Heart right ventricle (tissue), 16 donors: Measurements from ENCODE around the gene SCUBE1. TPM values are rescaled to one million over a fixed set of nuclear protein-coding genes. Genes with fewer than 3 reads are reported as not detected.

Experiments
- ATAC-seq, 8 donors: fragments of 200-7000 bp; cut with Tn5 transposase; one replicate each; pipeline ENCODE4 v1.9.1; 2020; ENCODE audit warnings: mild to moderate bottlenecking in 8 of 8, moderate library complexity in 8 of 8, moderate number of reproducible peaks in 1 of 8
- DNase-seq, 2 donors: peaks; one replicate each; pipeline ENCODE4 v3.0.0-alpha.2; 2020
- H3K27ac ChIP-seq, 10 donors: fragments of 200-600 bp; sonication (generic) in 2 of 10; one replicate each; pipeline versions ENCODE4 v1.5.0 to v1.8.0; 2020 to 2022; ENCODE audit warnings: mild to moderate bottlenecking in 3 of 10
- H3K27me3 ChIP-seq, 7 donors: fragments of 200-600 bp; one replicate each; pipeline ENCODE4 v1.8.0; 2021 to 2022; ENCODE audit warnings: mild to moderate bottlenecking in 2 of 7
- H3K36me3 ChIP-seq, 9 donors: fragments of 200-600 bp; sonication (generic) in 1 of 9; one replicate each; pipeline versions ENCODE4 v1.5.0 to v1.8.0; 2020 to 2022; ENCODE audit warnings: mild to moderate bottlenecking in 2 of 9
- H3K4me1 ChIP-seq, 9 donors: fragments of 200-600 bp; sonication (generic) in 1 of 9; one replicate each; pipeline versions ENCODE4 v1.5.0 to v1.8.0; 2020 to 2022; ENCODE audit warnings: mild to moderate bottlenecking in 4 of 9
- H3K4me3 ChIP-seq, 10 donors: fragments of 200-600 bp; sonication (generic) in 2 of 10; one replicate each; pipeline versions ENCODE4 v1.5.0 to v1.8.0; 2020 to 2022; ENCODE audit warnings: mild to moderate bottlenecking in 7 of 10, moderate library complexity in 2 of 10
- H3K9me3 ChIP-seq, 11 donors: fragments of 200-600 bp in 10 of 11; sonication (generic) in 2 of 11; one replicate each; pipeline versions ENCODE4 v1.5.0 to v1.8.0; 2013 to 2022; ENCODE audit warnings: mild to moderate bottlenecking in 2 of 11, control low read depth in 1 of 11, moderate library complexity in 1 of 11
- WGBS, 2 donors: extraction: QIAGEN DNeasy Blood & Tissue Kit; methylation state at CpG; one replicate each; pipeline ENCODE4 v1.1.7; 2013; ENCODE audit warnings: inconsistent platforms in 1 of 2; 5-methylcytosine and 5-hydroxymethylcytosine counted together
- intact Hi-C, 10 donors: fragments of 100-400 bp; cut with DNase I; formaldehyde crosslinking; loops; one replicate each; pipeline versions ENCODE4 v1.11.1 to v1.14.2; 2022
- polyA plus RNA-seq, 2 donors: library from polyadenylated mRNA; stranded (reverse); fragments of 200-250 nt; gene quantifications; one replicate each; pipeline ENCODE4 v1.2.3, GENCODE V29; 2013
- total RNA-seq, 10 donors: library from RNA; stranded (reverse); fragmentation: NEBNext Ultra II Directional in 3 of 10; extraction: Animal tissue kit (Norgen Biotek cat#: 25700) in 3 of 10; gene quantifications; one replicate each; pipeline versions ENCODE4 v1.2.1 to v1.2.4, GENCODE V29; 2021 to 2023
- TF ChIP-seq, protein P1 (sequence below), 9 donors: fragments of 200-600 bp; sonication (generic) in 2 of 9; IDR thresholded peaks; one replicate each; pipeline versions ENCODE4 v1.5.0 to v1.8.0; 2021 to 2022; ENCODE audit warnings: antibody characterized with exemption in 9 of 9, mild to moderate bottlenecking in 5 of 9, moderate library complexity in 1 of 9
- donor health status: Arrhythmogenic right ventricular cardiomyopathy.
- donor health status: ischemic (EF 13 %, LVEDD 7.1; RV severe dilation, severe dysfunction).
- donor health status: healthy with polysubstance abuse.
- donor health status: DM: no; HTN: yes; CAD: no.
- donor health status: DM: no; HTN: no; CAD: no.
- donor health status: ischemic (EF 25% LVEDD 6.9; RV normal size, moderate dysfunction).
- donor health status: ischemic (EF 25% LVEDD 5.7; RV mildly dilated, moderate dysfunction).
- donor health status: healthy.
- donor health status: DM: yes; HTN: yes; CAD: no.
- donor health status: Ischemic cardiomyopathy.
- donor health status: ischemic (EF 35%, LVEDD 5.7; RV mildly dilated, moderate dysfunction).
- donor health status: nonischemic (EF 11% LVEDD 7.7; RV severe dilation, severe dysfunction).
- donor health status: DM: yes; HTN: yes; CAD: no.
- donor health status: PGD.
- donor health status: ischemic (EF 29% LVEDD 5.4; RV normal size, mild dysfunction).
- donor health status: nonischemic (EF 23%, LVEDD 6.1; RV moderate dilation, normal function).

Gene SCUBE1
- total and polyA plus RNA-seq, 12 donors: 0.01 to 0.60 (median 0.13) TPM; not detected in 1

DNA sequence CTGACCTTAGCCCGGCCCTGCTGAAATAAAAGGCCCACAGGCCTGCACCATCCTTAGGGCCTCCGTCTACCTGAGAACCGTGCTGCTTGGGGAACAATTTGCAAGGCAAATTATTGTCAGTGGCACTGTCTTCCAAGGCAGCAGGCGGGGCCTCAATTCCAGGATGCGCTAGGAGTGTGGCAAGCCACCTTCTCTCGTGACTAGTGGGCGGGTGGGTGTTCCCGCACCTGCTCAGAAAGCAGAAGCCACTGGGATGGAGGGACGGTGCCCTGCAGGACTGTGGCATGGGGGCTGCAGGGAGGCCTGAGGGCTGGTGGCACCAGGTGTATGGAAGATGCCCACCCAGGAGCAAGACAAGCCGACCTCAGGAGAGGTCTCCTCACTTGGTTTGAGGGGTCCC lies 97.5 kb downstream of the SCUBE1 start:
- DNase-seq (no peak), ATAC-seq (no peak)
- Histone ChIP-seq H3K9me3 (no peaks in the 10 kb centered on the region), H3K4me1 (no peaks in the 10 kb centered on the region), H3K27me3 (peaks cover 0 to 5% (median 0%) of the 10 kb centered on the region in 7 donors), H3K36me3 (no peaks in the 10 kb centered on the region), H3K27ac (no peak overlapping the region), H3K4me3 (no peak overlapping the region)
- TF ChIP-seq, protein P1, sequence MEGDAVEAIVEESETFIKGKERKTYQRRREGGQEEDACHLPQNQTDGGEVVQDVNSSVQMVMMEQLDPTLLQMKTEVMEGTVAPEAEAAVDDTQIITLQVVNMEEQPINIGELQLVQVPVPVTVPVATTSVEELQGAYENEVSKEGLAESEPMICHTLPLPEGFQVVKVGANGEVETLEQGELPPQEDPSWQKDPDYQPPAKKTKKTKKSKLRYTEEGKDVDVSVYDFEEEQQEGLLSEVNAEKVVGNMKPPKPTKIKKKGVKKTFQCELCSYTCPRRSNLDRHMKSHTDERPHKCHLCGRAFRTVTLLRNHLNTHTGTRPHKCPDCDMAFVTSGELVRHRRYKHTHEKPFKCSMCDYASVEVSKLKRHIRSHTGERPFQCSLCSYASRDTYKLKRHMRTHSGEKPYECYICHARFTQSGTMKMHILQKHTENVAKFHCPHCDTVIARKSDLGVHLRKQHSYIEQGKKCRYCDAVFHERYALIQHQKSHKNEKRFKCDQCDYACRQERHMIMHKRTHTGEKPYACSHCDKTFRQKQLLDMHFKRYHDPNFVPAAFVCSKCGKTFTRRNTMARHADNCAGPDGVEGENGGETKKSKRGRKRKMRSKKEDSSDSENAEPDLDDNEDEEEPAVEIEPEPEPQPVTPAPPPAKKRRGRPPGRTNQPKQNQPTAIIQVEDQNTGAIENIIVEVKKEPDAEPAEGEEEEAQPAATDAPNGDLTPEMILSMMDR (IDR thresholded peaks at IDR 0.05): no peak
- WGBS, 2 donors: 89 to 92% methylated on average over 10 of the region's 10 CpGs
- intact Hi-C loops: no loop called here

DNA sequence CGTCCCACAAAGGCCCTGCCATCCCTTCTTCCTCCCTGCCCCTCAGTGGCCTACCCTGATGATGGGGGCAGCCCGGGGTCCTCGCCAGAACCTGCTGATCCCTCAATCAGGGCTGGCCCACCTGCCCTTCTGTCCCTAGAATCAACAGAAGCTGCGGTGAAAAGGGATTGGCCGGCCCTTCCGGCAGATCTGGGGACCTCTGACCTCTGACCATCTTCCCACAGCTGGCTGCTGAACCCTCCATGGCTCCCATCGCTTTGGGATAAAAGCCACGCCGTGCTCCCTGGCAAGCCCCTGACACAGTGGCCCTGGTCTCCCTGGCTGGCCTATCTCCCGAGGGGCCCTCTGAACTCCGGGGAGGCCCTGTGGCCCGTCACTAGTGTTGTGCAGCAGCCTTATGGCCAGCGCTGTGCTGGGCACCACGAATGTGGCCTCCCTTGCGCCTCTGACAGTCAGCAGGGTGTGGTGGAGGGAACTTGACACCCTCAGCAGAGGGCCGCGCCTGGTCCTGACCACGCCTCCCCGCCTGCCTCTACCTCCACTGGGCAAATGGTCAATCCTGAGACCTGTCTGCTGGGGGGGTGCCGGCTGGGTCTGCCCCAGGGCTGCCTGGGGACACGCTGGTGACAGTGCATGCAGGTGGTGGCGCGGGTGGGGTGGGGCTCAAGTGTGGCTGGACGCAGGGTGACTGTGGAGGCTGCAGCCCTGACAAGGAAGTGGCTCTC lies 98.2 kb downstream of the SCUBE1 start:
- peaks cover 0 to 10% (median 0%) of the 10 kb centered on the region in 7 donors for H3K27me3 ChIP-seq
- TF ChIP-seq, protein P1 (IDR thresholded peaks at IDR 0.05): no peak
- WGBS, 2 donors: 90 to 91% methylated on average over 24 of the region's 24 CpGs
- H3K4me1 ChIP-seq: peaks cover 0 to 1% (median 0%) of the 10 kb centered on the region in 9 donors
- H3K4me3 ChIP-seq: no peak overlapping the region
- H3K27ac ChIP-seq: no peak overlapping the region
- DNase-seq: no peak
- H3K36me3 ChIP-seq: no peaks in the 10 kb centered on the region
- ATAC-seq: no peak
- H3K9me3 ChIP-seq: no peaks in the 10 kb centered on the region
- intact Hi-C loops: no loop called here

DNA sequence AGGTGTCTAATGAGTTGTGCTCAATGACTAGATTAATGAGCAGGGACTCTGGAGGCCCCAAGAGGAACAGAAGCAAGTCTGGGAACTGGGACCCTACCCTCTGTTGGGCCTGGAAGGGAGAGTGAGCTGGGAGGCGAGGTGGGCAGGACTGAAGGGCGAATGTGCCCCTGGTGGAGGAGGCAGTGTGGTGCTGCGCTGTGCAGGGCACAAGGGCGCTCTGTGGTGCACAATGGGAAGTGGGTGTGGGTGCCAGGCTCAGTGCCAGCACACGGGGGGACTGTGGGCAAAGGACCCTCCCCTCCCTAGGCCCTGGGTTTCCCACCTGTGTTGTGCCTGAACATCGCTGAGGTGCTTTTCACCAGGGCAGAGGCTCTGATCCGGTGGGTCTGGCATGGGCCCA lies 98.8 kb downstream of the SCUBE1 start:
- 85 to 88% methylated on average over 7 of the region's 7 CpGs for WGBS, 2 donors
- H3K36me3 ChIP-seq: no peaks in the 10 kb centered on the region
- intact Hi-C loops: no loop called here
- H3K27me3 ChIP-seq: peaks cover 0 to 10% (median 0%) of the 10 kb centered on the region in 7 donors
- DNase-seq (no peak), ATAC-seq (no peak)
- H3K4me1 ChIP-seq: peaks cover 0 to 7% (median under 1%) of the 10 kb centered on the region in 9 donors
- no peak overlapping the region for H3K4me3 ChIP-seq
- TF ChIP-seq, protein P1 (IDR thresholded peaks at IDR 0.05): no peak
- no peak overlapping the region for H3K27ac ChIP-seq
- H3K9me3 ChIP-seq: no peaks in the 10 kb centered on the region

DNA sequence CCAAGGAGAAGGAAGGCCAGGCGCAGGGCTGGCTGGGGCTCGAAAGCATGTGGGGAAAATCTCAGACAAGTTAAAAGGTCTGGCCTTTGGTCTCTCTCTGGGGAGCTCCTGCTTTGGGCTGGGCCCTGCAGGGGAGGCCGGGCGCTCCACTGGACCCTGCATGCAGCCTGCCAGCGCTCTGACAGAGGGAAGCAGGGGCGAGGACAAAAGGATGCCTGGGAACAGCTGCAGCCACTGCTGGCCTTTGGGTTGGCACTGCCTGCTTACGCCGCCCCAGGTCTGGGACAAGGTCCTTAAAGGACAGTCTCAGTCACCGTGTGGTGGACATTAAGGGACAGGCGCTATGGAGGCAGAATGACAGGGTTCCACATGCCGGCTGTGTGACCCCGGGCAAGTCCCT lies 99.8 kb downstream of the SCUBE1 start:
- 94 to 95% methylated on average over 12 of the region's 12 CpGs for WGBS, 2 donors
- no peak for ATAC-seq

More for the DNA sequence above, 99.8 kb downstream of the SCUBE1 start:
- H3K36me3 ChIP-seq: no peaks in the 10 kb centered on the region
- H3K4me3 ChIP-seq: no peak overlapping the region
- H3K27ac ChIP-seq: no peak overlapping the region
- H3K27me3 ChIP-seq: peaks cover 0 to 10% (median 0%) of the 10 kb centered on the region in 7 donors
- intact Hi-C loops: no loop called here
- TF ChIP-seq, protein P1 (IDR thresholded peaks at IDR 0.05): no peak
- DNase-seq: no peak
- H3K9me3 ChIP-seq: no peaks in the 10 kb centered on the region
- H3K4me1 ChIP-seq: peaks cover 0 to 18% (median 11%) of the 10 kb centered on the region in 9 donors
